ENCODE measurements around the gene UBE2E2.

DNA sequence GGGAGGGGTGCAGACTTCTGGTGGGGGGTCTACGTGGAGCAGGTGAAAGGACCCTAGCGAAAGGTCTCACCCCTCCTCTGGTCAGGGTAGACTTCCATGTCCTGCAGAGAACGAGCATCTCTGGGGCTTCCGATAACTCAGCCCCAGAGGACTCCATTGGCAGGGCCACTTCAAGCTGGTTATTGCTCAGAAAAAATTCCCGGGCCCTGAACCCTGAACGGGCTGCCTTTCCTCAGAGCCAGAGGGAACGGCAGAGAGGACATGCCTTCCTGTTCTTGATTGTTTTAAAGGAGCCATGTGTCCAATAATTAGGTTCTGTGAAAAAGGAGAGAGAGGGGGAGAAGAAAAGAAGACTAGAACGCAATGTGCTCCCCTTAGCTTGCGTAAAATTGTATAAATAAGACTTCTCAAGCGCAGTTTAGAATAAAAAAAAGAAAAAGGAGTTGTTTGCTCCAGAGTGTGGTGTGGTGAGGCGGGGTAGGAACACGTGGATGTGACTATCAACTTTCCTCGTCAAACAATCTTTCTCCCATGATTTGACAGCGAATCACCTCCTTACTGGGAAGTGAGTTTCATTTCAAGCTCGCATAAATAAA lies 409.3 kb downstream of the UBE2E2 start:
- TF ChIP-seq POLR2A (IDR thresholded peaks at IDR 0.05; ENCODE audit: low read depth, low read length), result no peak
- TF ChIP-seq POLR2AphosphoS5 (IDR thresholded peaks at IDR 0.05; ENCODE audit: low read depth, low read length), result no peak
- no peak for TF ChIP-seq TAF1 (IDR thresholded peaks at IDR 0.05; ENCODE audit: borderline replicate concordance, low read depth, low read length)
